HEK293T (cell line): Measurements from ENCODE around the gene FAM118B.

ENCODE experiments used
- CTCF ChIA-PET: fragments of 350-600 bp; formaldehyde crosslinking; extraction: SDS; loops from one replicate; lab custom pipeline; 2021; ENCODE audit warnings: antibody characterized with exemption, inconsistent platforms; lab: Yijun Ruan, JAX
- POLR2A ChIA-PET: fragments of 350-600 bp; formaldehyde crosslinking; extraction: SDS; loops from one replicate; lab custom pipeline; 2020; ENCODE audit warnings: antibody characterized with exemption, inconsistent platforms; lab: Yijun Ruan, JAX
- DNase-seq: peaks from one replicate; pipeline ENCODE4 v3.0.0; 2012; ENCODE audit warnings: mixed read lengths; ENCODE audit errors: extremely low spot score
- ARNT ChIP-seq: fragments of 450-650 bp; IDR thresholded peaks from 2 replicates; pipeline ENCODE4 v1.6.1; 2017; ENCODE audit warnings: mild to moderate bottlenecking
- BHLHE40 ChIP-seq: fragments of 450-650 bp; IDR thresholded peaks from 2 replicates; pipeline ENCODE4 v1.6.1; 2016; ENCODE audit warnings: mild to moderate bottlenecking, moderate library complexity, borderline replicate concordance
- CTBP1 ChIP-seq: fragments of 450-650 bp; IDR thresholded peaks from 2 replicates; pipeline ENCODE4 v1.6.1; 2016; ENCODE audit warnings: borderline replicate concordance
- ELF4 ChIP-seq: fragments of 450-650 bp; IDR thresholded peaks from 2 replicates; pipeline ENCODE4 v1.6.1; 2017; ENCODE audit warnings: antibody characterized with exemption
- FOXA1 ChIP-seq: fragments of 450-650 bp; IDR thresholded peaks from 2 replicates; pipeline ENCODE4 v1.6.1; 2016; ENCODE audit warnings: mild to moderate bottlenecking
- FOXK2 ChIP-seq: fragments of 450-650 bp; IDR thresholded peaks from 2 replicates; pipeline ENCODE4 v1.6.1; 2016; ENCODE audit warnings: mild to moderate bottlenecking
- FOXM1 ChIP-seq: fragments of 450-650 bp; IDR thresholded peaks from 2 replicates; pipeline ENCODE4 v1.6.1; 2017; ENCODE audit warnings: mild to moderate bottlenecking, borderline replicate concordance
- HDGF ChIP-seq: fragments of 450-650 bp; IDR thresholded peaks from 2 replicates; pipeline ENCODE4 v1.6.1; 2017; ENCODE audit warnings: antibody characterized with exemption, borderline replicate concordance
- L3MBTL2 ChIP-seq: fragments of 450-650 bp; conservative IDR thresholded peaks from 2 replicates; pipeline ENCODE4 v1.6.1; 2016; ENCODE audit warnings: mild to moderate bottlenecking
- LEF1 ChIP-seq: fragments of 450-650 bp; IDR thresholded peaks from 2 replicates; pipeline ENCODE4 v1.6.1; 2017; ENCODE audit warnings: mild to moderate bottlenecking, borderline replicate concordance
- NFRKB ChIP-seq: fragments of 450-650 bp; IDR thresholded peaks from 2 replicates; pipeline ENCODE4 v1.6.1; 2016; ENCODE audit warnings: mild to moderate bottlenecking, moderate library complexity
- PKNOX1 ChIP-seq: fragments of 450-650 bp; IDR thresholded peaks from 2 replicates; pipeline ENCODE4 v1.6.1; 2016
- SP1 ChIP-seq: fragments of 450-650 bp; IDR thresholded peaks from 2 replicates; pipeline ENCODE4 v1.6.1; 2017
- SUZ12 ChIP-seq: fragments of 450-650 bp; IDR thresholded peaks from 2 replicates; pipeline ENCODE4 v1.6.1; 2016; ENCODE audit warnings: mild to moderate bottlenecking
- TARDBP ChIP-seq: fragments of 450-650 bp; IDR thresholded peaks from 2 replicates; pipeline ENCODE4 v1.6.1; 2016
- ZNF384 ChIP-seq: fragments of 450-650 bp; IDR thresholded peaks from 2 replicates; pipeline ENCODE4 v1.6.1; 2016

The FAM118B gene

GRCh38 chr11:126211236-126212088 is at the start of gene FAM118B, which contains the start of gene RPUSD4:
FAM118B (plus strand) TSS chr11:126211782; CDS start chr11:126235002, 23,220 bp downstream.
RPUSD4 (minus strand) TSS chr11:126211650; CDS start chr11:126211638, 12 bp downstream.
- peak; percentile 100 for DNase-seq
- no peak for TF ChIP-seq BHLHE40
- TF ChIP-seq L3MBTL2: peak; percentile 89
- no peak for TF ChIP-seq HDGF
- no peak for TF ChIP-seq CTBP1
- no peak for TF ChIP-seq FOXM1
- no peak for TF ChIP-seq LEF1
- no peak for TF ChIP-seq SUZ12
- TF ChIP-seq ARNT: no peak
- TF ChIP-seq ZNF384: no peak
- 0 out of 2 replicates have a peak, but pooled peaks have one; percentile 29 for TF ChIP-seq ELF4
- no peak for TF ChIP-seq FOXK2
- no peak for TF ChIP-seq FOXA1
- TF ChIP-seq SP1: no peak
- TF ChIP-seq PKNOX1: no peak
- peak; percentile 29; the same call in 1 of the 2 replicates for TF ChIP-seq NFRKB
- no peak for TF ChIP-seq TARDBP
- POLR2A ChIA-PET: interaction anchor here (1.0 to 2.2 kb wide), 7 partner anchors 9 to 316 kb away, joined by 3 to 7 read pairs (median 4); partner anchors contain the start of genes FOXRED1, PUS3 and SRPRA
- CTCF ChIA-PET: no interaction called here

GRCh38 chr11:126162306-126163030 is 49.1 kb upstream of the FAM118B start:
- no peak for TF ChIP-seq TARDBP
- TF ChIP-seq CTBP1: no peak
- no peak for TF ChIP-seq ELF4
- no peak for TF ChIP-seq SUZ12
- no peak for TF ChIP-seq L3MBTL2
- TF ChIP-seq HDGF: no peak
- TF ChIP-seq PKNOX1: no peak
- no peak for TF ChIP-seq LEF1
- TF ChIP-seq NFRKB: no peak
- TF ChIP-seq FOXA1: no peak
- TF ChIP-seq FOXK2: no peak
- no peak for TF ChIP-seq SP1
- TF ChIP-seq ARNT: no peak
- TF ChIP-seq ZNF384: no peak
- TF ChIP-seq BHLHE40: no peak
- no peak for TF ChIP-seq FOXM1
- POLR2A ChIA-PET: no interaction called here
- CTCF ChIA-PET: no interaction called here
- DNase-seq: no peak

- ChIA-PET CTCF (no interaction called here), POLR2A (no interaction called here)
- no peak for TF ChIP-seq TARDBP
- TF ChIP-seq ZNF384: no peak
- TF ChIP-seq NFRKB: no peak
- TF ChIP-seq PKNOX1: no peak
- TF ChIP-seq L3MBTL2: no peak
- no peak for TF ChIP-seq SUZ12
- TF ChIP-seq LEF1: no peak
- TF ChIP-seq FOXK2: no peak
- TF ChIP-seq BHLHE40: no peak
- TF ChIP-seq CTBP1: no peak
- TF ChIP-seq ELF4: no peak
- TF ChIP-seq SP1: no peak
- TF ChIP-seq FOXM1: no peak
- no peak for DNase-seq
Measured at GRCh38 chr11:126163074-126163700, 48.4 kb upstream of the FAM118B start.

GRCh38 chr11:126163779-126164178 is 47.8 kb upstream of the FAM118B start:
- POLR2A ChIA-PET: no interaction called here
- DNase-seq: no peak
- CTCF ChIA-PET: no interaction called here
- no peak for TF ChIP-seq BHLHE40
- TF ChIP-seq NFRKB: no peak
- TF ChIP-seq CTBP1: no peak
- no peak for TF ChIP-seq LEF1
- TF ChIP-seq ARNT: no peak
- no peak for TF ChIP-seq PKNOX1
- no peak for TF ChIP-seq ZNF384
- TF ChIP-seq FOXA1: no peak
- TF ChIP-seq SUZ12: no peak
- no peak for TF ChIP-seq TARDBP
- TF ChIP-seq FOXK2: no peak
- TF ChIP-seq FOXM1: no peak
- no peak for TF ChIP-seq L3MBTL2
- TF ChIP-seq ELF4: no peak
- no peak for TF ChIP-seq HDGF
